SK-N-MC (cell line): Measurements from ENCODE around the gene MAGI2.

ENCODE experiments used
- EZH2 ChIP-seq: fragments of 200-600 bp; sonication (generic); IDR thresholded peaks from one replicate; pipeline ENCODE4 v1.6.1; 2017; ENCODE audit warnings: antibody characterized with exemption
- POLR2AphosphoS5 ChIP-seq: IDR thresholded peaks from 2 replicates; pipeline ENCODE4 v1.6.1; 2012; ENCODE audit warnings: mild to moderate bottlenecking, low read depth, low read length, borderline replicate concordance

- TF ChIP-seq EZH2: no peak
- no peak for TF ChIP-seq POLR2AphosphoS5
These were observed 1335.0 kb downstream of the MAGI2 start for GRCh38 chr7:78118470-78118869.
